ENCODE data around the gene ZW10.

Gene ZW10, protein sequence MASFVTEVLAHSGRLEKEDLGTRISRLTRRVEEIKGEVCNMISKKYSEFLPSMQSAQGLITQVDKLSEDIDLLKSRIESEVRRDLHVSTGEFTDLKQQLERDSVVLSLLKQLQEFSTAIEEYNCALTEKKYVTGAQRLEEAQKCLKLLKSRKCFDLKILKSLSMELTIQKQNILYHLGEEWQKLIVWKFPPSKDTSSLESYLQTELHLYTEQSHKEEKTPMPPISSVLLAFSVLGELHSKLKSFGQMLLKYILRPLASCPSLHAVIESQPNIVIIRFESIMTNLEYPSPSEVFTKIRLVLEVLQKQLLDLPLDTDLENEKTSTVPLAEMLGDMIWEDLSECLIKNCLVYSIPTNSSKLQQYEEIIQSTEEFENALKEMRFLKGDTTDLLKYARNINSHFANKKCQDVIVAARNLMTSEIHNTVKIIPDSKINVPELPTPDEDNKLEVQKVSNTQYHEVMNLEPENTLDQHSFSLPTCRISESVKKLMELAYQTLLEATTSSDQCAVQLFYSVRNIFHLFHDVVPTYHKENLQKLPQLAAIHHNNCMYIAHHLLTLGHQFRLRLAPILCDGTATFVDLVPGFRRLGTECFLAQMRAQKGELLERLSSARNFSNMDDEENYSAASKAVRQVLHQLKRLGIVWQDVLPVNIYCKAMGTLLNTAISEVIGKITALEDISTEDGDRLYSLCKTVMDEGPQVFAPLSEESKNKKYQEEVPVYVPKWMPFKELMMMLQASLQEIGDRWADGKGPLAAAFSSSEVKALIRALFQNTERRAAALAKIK

DNA sequence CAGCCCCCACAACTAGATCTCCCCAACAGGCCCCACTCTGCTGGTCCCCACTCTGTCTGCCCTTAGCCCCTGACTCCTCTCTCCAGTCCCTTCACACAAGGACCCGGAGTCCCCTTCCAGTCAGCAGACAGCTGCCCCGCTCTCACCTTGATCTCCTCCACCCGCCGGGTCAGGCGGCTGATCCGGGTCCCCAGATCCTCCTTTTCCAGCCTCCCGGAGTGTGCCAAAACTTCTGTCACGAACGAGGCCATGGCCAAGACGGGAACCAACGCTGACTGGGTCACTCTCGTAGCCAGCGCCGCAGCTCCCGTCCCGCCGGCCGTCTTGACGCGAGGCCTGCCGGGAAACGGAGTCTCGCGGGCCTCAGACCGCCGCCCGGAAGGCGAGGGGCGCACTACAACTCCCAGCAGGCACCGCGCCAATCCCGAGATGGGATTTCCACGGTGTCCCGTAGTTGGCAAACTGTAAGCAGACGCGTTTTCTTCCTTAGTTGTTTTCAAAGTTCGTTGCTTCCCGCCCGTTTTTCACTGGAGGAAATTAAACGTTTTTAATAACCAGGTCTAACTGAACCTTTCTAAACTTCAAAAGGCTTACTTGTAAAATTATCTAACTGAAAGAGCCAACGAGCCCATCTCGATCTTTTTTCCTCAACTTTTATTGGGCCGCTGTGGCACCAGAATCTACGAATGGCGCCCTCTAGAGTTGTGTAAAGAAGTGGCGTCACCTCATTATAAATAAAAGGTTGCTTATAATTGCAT, at the start of gene ZW10:
TSS of gene ZW10 (minus strand) at position 277 of the 758 bp plus-strand sequence. CDS start at position 251, 26 bp downstream.
- H3K9ac ChIP-seq (ENCODE audit: low read length) = peak within 1 kb of the TSS; percentile 96
- H3K4me1 ChIP-seq (ENCODE audit: insufficient read depth, low read length) = peaks cover 8% of the 10 kb centered on the region
- no peaks in the 10 kb centered on the region for H3K9me3 ChIP-seq (ENCODE audit: low read length)
- H3K27ac ChIP-seq (ENCODE audit: low read depth, low read length) = peak within 1 kb of the TSS; percentile 84
- peaks cover 2% of the 10 kb centered on the region for H3K36me3 ChIP-seq (ENCODE audit: insufficient read depth, low read length)
- peak within 1 kb of the TSS; percentile 66 to 98 for H3K4me3 ChIP-seq (ENCODE audit: low read depth in 1 of 2, low read length in 2 of 2)
- no peaks in the 10 kb centered on the region for H3K27me3 ChIP-seq (ENCODE audit: control insufficient read depth in 1 of 2, insufficient read depth in 2 of 2, low read length in 2 of 2)

DNA sequence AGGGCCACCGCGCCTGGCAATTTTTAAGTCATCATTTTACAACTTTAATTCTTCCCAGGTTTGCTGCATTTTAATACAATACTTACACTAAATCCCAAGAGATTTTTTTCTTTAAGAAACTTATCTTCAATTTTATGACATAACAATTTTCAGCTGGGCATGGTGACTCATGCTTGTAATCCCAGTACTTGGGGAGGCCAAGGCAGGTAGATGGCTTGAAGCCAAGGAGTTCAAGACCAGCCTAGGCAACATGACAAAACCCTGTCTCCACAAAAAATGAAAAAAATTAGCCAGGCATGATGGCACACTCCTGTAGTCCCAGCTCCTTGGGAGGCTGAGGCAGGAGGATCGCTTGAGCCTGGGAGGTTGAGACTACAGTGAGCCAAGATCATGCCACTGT, 44.9 kb upstream of the ZW10 start:
- H3K9ac ChIP-seq (ENCODE audit: low read length) = no peak overlapping the region
- H3K4me3 ChIP-seq (ENCODE audit: low read depth in 1 of 2, low read length in 2 of 2) = no peak overlapping the region
- H3K27me3 ChIP-seq (ENCODE audit: control insufficient read depth in 1 of 2, insufficient read depth in 2 of 2, low read length in 2 of 2) = no peaks in the 10 kb centered on the region
- peaks cover 17% of the 10 kb centered on the region for H3K36me3 ChIP-seq (ENCODE audit: insufficient read depth, low read length)
- H3K9me3 ChIP-seq (ENCODE audit: low read length) = no peaks in the 10 kb centered on the region
- H3K4me1 ChIP-seq (ENCODE audit: insufficient read depth, low read length) = no peaks in the 10 kb centered on the region
- no peak overlapping the region for H3K27ac ChIP-seq (ENCODE audit: low read depth, low read length)

DNA sequence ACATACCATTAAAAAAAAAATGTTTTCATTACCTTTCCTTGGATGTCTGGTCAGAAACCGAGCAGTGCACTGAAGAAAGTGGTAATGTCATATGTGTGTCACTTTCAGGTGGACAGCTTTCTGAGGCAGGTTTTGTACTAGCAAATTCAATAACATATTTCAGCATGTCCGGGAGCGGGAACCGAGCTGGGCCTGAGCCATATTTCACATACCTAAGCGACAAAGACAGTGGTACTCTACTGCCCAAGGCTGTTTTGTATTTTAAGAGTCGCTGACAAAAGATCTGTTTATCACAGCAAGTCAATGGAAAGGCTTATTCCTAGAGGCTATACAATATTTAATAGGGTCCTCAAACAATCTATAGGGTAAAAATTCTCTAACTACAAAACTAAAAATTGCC, 44.1 kb upstream of the ZW10 start:
- no peak overlapping the region for H3K27ac ChIP-seq (ENCODE audit: low read depth, low read length)
- H3K4me3 ChIP-seq (ENCODE audit: low read depth in 1 of 2, low read length in 2 of 2) = no peak overlapping the region
- no peaks in the 10 kb centered on the region for H3K27me3 ChIP-seq (ENCODE audit: control insufficient read depth in 1 of 2, insufficient read depth in 2 of 2, low read length in 2 of 2)
- no peak overlapping the region for H3K9ac ChIP-seq (ENCODE audit: low read length)
- H3K4me1 ChIP-seq (ENCODE audit: insufficient read depth, low read length) = no peaks in the 10 kb centered on the region
- no peaks in the 10 kb centered on the region for H3K9me3 ChIP-seq (ENCODE audit: low read length)
- H3K36me3 ChIP-seq (ENCODE audit: insufficient read depth, low read length) = peaks cover 17% of the 10 kb centered on the region

DNA sequence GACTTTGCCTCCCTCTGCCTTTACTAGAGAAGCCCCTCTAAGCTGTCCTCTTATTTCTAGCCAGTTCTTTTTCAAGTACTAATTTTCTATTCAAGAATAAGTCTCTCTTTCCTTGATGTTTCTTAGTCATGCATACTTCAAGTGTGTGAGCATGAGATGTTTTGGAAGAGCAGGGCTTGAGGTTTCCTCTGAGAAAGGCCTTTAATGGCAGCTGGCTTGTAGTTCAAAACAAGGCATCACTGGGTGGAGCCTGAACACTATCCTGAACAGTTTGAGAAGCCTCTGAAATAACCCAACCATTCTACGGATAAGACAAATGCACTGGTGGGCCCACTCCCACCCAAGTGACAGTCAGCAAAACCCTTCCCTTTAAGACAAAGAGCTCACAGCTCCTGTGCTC, 43.7 kb upstream of the ZW10 start:
- Histone ChIP-seq H3K27me3 (ENCODE audit: control insufficient read depth in 1 of 2, insufficient read depth in 2 of 2, low read length in 2 of 2) (no peaks in the 10 kb centered on the region), H3K9ac (ENCODE audit: low read length) (no peak overlapping the region), H3K9me3 (ENCODE audit: low read length) (no peaks in the 10 kb centered on the region), H3K4me1 (ENCODE audit: insufficient read depth, low read length) (no peaks in the 10 kb centered on the region), H3K4me3 (ENCODE audit: low read depth in 1 of 2, low read length in 2 of 2) (no peak overlapping the region), H3K36me3 (ENCODE audit: insufficient read depth, low read length) (peaks cover 20% of the 10 kb centered on the region), H3K27ac (ENCODE audit: low read depth, low read length) (no peak overlapping the region)

DNA sequence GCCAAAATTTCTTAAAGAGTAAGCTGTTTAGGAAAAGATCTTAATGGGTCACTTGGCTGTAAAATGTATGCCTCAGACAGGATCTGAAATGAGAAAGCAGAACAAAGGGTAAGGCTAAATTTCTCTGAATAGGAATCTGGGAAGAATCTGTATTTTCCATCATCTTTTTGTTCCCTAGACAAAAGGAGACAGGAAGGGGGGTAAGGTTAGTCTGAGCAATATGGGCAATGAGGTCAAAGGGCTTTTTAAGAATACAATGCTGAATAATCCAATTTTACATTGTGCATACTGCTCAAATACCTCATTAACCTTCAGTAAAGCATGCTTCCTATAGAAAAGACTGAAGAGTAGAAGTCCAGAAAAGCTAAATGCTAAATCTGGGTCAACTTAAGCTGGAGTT, 40.7 kb upstream of the ZW10 start:
- no peak overlapping the region for H3K27ac ChIP-seq (ENCODE audit: low read depth, low read length)
- no peaks in the 10 kb centered on the region for H3K9me3 ChIP-seq (ENCODE audit: low read length)
- H3K9ac ChIP-seq (ENCODE audit: low read length) = no peak overlapping the region
- H3K27me3 ChIP-seq (ENCODE audit: control insufficient read depth in 1 of 2, insufficient read depth in 2 of 2, low read length in 2 of 2) = no peaks in the 10 kb centered on the region
- H3K36me3 ChIP-seq (ENCODE audit: insufficient read depth, low read length) = peaks cover 6% of the 10 kb centered on the region
- H3K4me1 ChIP-seq (ENCODE audit: insufficient read depth, low read length) = no peaks in the 10 kb centered on the region
- H3K4me3 ChIP-seq (ENCODE audit: low read depth in 1 of 2, low read length in 2 of 2) = no peak overlapping the region

DNA sequence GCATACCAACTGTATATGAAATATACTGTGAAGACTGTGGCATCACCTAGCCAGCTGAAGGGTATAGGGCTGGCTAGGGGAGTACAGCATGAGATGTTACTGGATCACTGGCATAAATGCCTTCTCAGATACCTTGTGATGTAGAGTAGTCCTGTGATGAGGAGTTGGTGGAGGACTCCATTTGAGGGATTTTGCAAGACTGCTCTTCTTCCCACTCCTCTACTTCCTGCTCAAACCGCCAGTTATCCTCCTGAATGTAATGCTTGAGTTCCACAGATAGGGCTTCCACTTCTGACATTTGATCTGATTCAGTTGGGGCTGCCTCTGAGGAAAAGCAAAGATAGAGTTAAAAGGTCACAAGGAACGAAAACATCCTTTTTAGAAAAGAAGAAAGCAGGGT, 35.4 kb upstream of the ZW10 start:
- Histone ChIP-seq H3K27ac (ENCODE audit: low read depth, low read length) (no peak overlapping the region), H3K27me3 (ENCODE audit: control insufficient read depth in 1 of 2, insufficient read depth in 2 of 2, low read length in 2 of 2) (no peaks in the 10 kb centered on the region), H3K4me1 (ENCODE audit: insufficient read depth, low read length) (no peaks in the 10 kb centered on the region), H3K9ac (ENCODE audit: low read length) (no peak overlapping the region), H3K4me3 (ENCODE audit: low read depth in 1 of 2, low read length in 2 of 2) (no peak overlapping the region), H3K36me3 (ENCODE audit: insufficient read depth, low read length) (peaks cover 42% of the 10 kb centered on the region), H3K9me3 (ENCODE audit: low read length) (no peaks in the 10 kb centered on the region)

DNA sequence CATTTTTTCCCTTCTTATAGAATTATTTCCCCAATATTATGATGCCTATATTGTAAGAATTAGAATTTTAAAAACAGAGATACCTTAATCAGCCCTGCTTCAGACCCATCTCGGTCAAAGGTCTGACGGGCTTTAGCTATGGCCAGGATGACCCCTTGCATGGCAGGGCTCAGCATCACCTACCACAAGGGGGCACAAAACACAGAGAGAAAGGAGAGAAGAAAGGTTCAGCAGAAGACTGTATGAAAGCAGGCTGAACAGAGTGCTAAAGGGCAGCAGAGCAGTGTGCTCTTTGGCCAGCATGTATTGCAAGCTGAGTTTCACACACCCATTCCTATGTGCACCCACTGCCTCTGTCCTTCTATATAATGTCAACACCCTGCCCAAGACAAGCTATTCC, 32.9 kb upstream of the ZW10 start:
- Histone ChIP-seq H3K4me1 (ENCODE audit: insufficient read depth, low read length) (no peaks in the 10 kb centered on the region), H3K9ac (ENCODE audit: low read length) (no peak overlapping the region), H3K27ac (ENCODE audit: low read depth, low read length) (no peak overlapping the region), H3K36me3 (ENCODE audit: insufficient read depth, low read length) (peaks cover 57% of the 10 kb centered on the region), H3K4me3 (ENCODE audit: low read depth in 1 of 2, low read length in 2 of 2) (no peak overlapping the region), H3K9me3 (ENCODE audit: low read length) (no peaks in the 10 kb centered on the region), H3K27me3 (ENCODE audit: control insufficient read depth in 1 of 2, insufficient read depth in 2 of 2, low read length in 2 of 2) (no peaks in the 10 kb centered on the region)

DNA sequence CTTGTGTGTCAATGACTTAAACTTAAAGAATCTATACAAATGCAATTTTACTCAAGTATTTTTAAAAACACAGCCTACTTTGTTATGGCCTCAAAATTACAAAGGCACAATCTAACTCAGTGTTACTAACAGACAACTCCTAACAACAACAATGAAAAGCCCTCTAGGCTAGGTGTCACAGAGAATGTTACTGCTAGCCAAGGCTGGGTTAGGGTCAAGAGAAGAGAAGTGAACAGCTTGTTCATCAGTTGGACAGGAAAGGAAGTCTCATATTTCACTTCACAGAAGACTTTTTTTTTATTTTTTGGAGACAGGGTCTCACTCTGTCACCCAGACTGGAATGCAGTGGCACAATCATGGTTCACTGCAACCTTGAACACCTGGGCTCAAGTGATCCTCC, 32.1 kb upstream of the ZW10 start:
- no peaks in the 10 kb centered on the region for H3K9me3 ChIP-seq (ENCODE audit: low read length)
- H3K36me3 ChIP-seq (ENCODE audit: insufficient read depth, low read length) = peaks cover 61% of the 10 kb centered on the region
- no peaks in the 10 kb centered on the region for H3K27me3 ChIP-seq (ENCODE audit: control insufficient read depth in 1 of 2, insufficient read depth in 2 of 2, low read length in 2 of 2)

DNA sequence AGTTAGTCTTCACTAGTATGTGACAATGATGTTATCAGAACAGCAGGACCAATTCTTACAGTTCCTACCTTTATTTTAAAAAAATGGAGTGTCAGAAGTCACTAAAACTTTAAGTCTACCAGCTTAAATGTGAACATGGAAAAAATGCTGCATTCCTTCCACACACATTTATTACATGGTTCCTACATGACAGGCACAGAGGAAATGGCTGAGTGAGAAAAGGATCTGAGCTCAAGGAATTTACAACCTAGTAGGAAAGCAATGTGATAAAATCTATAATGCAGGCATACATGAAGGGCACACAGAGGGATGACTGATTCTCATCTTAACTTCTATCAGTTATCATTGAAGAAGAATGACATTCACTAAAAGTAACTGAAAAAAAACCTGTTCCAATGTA, 29.1 kb upstream of the ZW10 start:
- peaks cover 56% of the 10 kb centered on the region for H3K36me3 ChIP-seq (ENCODE audit: insufficient read depth, low read length)

More for the DNA sequence above, 32.1 kb upstream of the ZW10 start:
- Histone ChIP-seq H3K4me3 (ENCODE audit: low read depth in 1 of 2, low read length in 2 of 2) (no peak overlapping the region), H3K9ac (ENCODE audit: low read length) (no peak overlapping the region), H3K27ac (ENCODE audit: low read depth, low read length) (no peak overlapping the region), H3K4me1 (ENCODE audit: insufficient read depth, low read length) (no peaks in the 10 kb centered on the region)

DNA sequence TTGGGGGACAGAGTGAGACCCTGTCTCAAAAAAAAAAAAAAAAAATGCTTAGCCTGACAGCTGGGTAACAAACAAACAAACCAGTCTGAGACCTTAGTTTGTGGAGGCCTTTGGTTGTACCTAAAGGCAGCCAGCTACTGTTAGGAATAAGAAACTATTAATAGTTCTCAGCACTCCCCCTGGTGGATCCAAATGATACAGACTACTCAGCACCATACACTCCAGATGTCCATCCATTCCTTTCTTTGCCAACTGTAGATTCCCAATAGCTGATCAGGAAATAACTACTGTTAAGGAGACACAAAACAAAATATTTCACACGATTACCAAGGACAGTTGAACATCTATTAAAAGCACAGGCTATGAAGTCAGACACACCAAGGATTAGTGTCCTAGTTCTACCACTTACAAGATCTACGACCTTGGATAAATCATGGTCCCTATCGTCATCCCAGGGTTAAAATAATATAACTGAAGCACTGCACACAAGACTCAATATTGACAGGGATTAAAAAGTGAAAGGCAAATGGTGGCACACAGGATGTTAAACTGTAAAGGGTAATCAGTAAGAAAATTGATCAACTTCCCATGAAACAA, 23.3 kb upstream of the ZW10 start:
- H3K36me3 ChIP-seq (ENCODE audit: insufficient read depth, low read length) = peaks cover 18% of the 10 kb centered on the region
- H3K9ac ChIP-seq (ENCODE audit: low read length) = no peak overlapping the region
- H3K27me3 ChIP-seq (ENCODE audit: control insufficient read depth in 1 of 2, insufficient read depth in 2 of 2, low read length in 2 of 2) = no peaks in the 10 kb centered on the region
- no peaks in the 10 kb centered on the region for H3K4me1 ChIP-seq (ENCODE audit: insufficient read depth, low read length)
- H3K9me3 ChIP-seq (ENCODE audit: low read length) = no peaks in the 10 kb centered on the region
- no peak overlapping the region for H3K4me3 ChIP-seq (ENCODE audit: low read depth in 1 of 2, low read length in 2 of 2)
- H3K27ac ChIP-seq (ENCODE audit: low read depth, low read length) = no peak overlapping the region

More for the DNA sequence above, 29.1 kb upstream of the ZW10 start:
- H3K27me3 ChIP-seq (ENCODE audit: control insufficient read depth in 1 of 2, insufficient read depth in 2 of 2, low read length in 2 of 2) = no peaks in the 10 kb centered on the region
- no peak overlapping the region for H3K4me3 ChIP-seq (ENCODE audit: low read depth in 1 of 2, low read length in 2 of 2)
- H3K9ac ChIP-seq (ENCODE audit: low read length) = no peak overlapping the region
- H3K4me1 ChIP-seq (ENCODE audit: insufficient read depth, low read length) = no peaks in the 10 kb centered on the region
- no peak overlapping the region for H3K27ac ChIP-seq (ENCODE audit: low read depth, low read length)
- H3K9me3 ChIP-seq (ENCODE audit: low read length) = no peaks in the 10 kb centered on the region

Measured in muscle layer of colon (tissue), 2 donors.